ENCODE data around the gene TNFSF13B.

DNA sequence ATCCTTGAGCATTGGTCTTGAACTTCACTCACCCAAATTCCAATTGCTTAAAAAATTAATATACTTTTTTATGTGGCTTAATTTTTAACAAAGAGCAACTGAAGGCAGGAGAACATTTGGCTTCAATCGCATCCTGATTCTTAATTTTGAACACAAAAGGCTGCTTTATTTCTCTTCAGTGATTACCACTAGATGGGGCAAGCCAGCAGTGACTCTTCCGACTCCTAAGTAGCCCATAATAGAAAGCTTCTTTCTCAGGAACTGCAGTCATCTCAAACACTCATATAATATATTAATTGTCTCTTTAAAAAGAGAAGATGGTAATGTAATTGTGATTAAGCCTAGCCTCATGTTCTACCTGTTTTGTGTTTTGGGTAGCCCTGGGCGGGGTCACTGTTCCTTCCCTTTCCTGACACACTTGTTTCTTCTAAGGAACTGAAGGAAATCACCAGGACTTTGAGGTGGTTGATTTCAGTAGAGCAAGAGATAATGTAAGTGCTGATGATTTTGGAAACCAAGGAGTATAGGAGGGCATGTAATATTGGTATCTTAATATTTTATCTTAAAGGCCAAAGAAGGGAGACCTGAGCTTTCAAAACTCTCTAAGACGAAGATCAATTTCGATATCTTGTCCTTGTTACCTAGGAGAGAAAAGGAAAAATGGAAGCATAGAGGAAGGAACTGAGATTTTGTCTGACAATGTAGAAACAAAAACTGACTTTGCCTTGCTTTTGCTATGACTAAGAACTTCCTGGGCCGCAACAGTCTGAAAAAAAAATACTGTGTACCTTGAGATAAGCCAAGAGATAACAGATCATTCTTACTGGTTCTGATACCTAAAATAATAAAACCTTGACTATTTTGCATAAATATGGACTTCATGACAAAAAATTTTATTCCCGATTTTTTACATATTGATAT is 73.1 kb downstream of the TNFSF13B start:
- TF ChIP-seq, protein P1, sequence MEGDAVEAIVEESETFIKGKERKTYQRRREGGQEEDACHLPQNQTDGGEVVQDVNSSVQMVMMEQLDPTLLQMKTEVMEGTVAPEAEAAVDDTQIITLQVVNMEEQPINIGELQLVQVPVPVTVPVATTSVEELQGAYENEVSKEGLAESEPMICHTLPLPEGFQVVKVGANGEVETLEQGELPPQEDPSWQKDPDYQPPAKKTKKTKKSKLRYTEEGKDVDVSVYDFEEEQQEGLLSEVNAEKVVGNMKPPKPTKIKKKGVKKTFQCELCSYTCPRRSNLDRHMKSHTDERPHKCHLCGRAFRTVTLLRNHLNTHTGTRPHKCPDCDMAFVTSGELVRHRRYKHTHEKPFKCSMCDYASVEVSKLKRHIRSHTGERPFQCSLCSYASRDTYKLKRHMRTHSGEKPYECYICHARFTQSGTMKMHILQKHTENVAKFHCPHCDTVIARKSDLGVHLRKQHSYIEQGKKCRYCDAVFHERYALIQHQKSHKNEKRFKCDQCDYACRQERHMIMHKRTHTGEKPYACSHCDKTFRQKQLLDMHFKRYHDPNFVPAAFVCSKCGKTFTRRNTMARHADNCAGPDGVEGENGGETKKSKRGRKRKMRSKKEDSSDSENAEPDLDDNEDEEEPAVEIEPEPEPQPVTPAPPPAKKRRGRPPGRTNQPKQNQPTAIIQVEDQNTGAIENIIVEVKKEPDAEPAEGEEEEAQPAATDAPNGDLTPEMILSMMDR (IDR thresholded peaks at IDR 0.05), result peak in 1 of 3 experiments; percentile 31
- TF ChIP-seq POLR2A (IDR thresholded peaks at IDR 0.05), result no peak
